NOMO-1 treated with dmso at 0.1 percent for 144 hours (cell line): ENCODE measurements around the gene APBB1IP.
"Not testable (repeated sequence)": the region's sequence is repeated elsewhere in the genome, so short reads cannot be mapped to it uniquely, and the experiment has no call there.

Experiments
- DNase-seq: peaks from one replicate; lab custom pipeline; 2025; ENCODE audit not compliant: unreplicated experiment; lab: John Stamatoyannopoulos, UW

Gene APBB1IP, protein sequence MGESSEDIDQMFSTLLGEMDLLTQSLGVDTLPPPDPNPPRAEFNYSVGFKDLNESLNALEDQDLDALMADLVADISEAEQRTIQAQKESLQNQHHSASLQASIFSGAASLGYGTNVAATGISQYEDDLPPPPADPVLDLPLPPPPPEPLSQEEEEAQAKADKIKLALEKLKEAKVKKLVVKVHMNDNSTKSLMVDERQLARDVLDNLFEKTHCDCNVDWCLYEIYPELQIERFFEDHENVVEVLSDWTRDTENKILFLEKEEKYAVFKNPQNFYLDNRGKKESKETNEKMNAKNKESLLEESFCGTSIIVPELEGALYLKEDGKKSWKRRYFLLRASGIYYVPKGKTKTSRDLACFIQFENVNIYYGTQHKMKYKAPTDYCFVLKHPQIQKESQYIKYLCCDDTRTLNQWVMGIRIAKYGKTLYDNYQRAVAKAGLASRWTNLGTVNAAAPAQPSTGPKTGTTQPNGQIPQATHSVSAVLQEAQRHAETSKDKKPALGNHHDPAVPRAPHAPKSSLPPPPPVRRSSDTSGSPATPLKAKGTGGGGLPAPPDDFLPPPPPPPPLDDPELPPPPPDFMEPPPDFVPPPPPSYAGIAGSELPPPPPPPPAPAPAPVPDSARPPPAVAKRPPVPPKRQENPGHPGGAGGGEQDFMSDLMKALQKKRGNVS

DNA sequence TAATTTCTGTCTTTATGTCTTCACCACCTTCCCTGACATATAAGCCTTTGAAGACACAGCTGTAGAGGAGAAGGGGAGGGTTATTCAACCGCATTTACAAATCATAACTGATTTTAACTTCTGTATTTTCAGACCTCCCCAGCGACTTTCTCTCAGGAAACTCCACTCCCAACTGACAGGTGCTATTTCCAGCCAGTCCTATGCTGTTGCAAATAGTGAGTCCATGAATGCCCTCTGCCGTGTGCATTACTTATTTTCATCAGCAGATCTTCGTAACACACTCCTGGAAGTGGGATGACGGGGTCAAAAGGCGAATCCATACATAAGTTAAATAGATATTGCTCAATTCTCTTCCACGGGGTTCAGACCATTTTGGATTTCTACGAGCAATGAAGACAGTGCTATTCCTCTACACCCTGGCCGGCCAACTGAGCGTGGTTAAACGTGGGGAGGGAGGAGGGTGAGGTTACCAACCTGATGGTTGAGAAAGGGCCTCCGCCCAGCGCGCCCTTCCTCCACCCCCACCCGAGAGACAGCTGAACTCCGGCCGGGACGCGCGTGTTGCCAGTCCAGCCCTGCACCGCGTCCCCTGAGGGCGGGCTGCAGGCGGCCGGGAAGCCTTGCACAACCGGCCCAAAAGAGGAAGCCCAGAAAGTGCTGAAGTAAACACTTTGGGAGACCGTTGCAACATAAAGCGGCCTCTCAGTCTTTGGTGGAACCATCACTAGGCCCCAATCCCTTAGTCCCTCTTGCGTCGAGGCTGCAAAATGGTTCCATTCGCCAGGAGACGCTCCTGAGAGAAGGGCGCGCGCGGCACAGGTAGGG is at the start of gene APBB1IP:
APBB1IP (plus strand) TSS at position 705 of the 825 bp plus-strand sequence. CDS start 53,986 bp downstream, outside the sequence.
- DNase-seq: peak; percentile 98

DNA sequence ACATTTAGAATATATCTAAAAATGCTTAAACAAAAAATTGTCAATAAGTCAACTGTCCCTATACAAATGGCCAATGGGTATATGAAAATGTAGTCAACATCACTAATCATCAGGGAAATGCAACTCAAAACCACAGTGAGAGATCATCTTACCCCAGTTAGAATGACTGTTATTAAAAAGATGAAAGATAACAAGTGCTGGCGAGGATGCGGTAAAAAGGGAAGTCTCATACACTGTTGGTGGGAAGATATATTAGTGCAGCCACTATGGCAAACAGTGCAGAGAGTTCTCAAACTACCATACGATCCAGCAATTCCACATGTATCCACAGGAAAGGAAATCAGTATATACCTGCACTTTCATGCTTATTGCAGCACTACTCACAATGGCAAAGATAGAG is 48.6 kb upstream of the APBB1IP start:
- DNase-seq: no peak

DNA sequence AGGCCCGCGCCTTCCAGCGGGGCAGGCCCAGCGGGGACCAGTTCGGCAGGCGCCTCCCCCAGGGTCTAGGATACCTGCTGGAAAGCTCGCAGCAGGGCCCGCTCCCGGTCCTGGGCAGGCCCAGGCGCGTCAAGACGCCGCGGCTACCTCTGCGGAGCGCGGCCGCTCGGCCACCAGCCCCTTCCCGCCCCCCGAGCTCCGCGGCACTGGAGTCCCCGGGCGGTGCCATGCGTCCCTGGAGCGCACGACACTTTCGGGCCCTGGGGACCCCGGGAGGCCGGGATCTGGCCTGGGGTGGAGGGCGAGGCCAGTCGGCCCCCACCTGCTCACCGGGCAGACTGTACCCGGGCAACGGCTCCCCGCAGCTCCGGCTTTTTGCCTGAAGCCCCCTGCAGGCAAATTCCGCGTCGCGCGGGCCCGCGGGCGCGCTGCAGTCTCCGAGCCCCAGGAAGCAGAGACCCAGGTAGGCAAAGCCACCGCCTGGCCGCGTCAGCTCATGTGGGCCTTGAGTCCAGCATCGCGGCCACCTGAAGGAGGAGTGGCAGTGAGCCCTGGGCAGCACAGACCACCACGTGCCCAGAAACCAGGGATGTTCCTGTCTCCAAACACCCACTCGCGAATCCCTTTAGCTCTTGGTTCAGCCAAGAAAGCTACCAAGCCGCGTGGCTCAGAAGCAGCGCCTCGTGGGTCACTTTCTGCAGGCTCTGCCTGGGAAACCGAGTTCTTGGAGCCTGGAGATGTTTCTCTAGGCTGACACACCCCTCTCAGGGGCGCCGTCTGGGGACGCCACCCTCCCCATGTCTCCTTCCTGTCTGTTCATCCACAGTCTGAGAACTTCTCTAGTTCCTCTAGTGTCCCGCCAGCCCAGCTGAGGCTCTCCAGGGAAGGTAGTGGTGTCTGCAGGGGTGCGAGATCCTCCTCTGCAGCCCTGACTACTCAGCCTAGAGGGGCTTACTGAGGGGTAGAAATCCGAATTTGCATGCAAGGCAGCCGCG is 46.1 kb upstream of the APBB1IP start:
- peak; percentile 66 for DNase-seq

DNA sequence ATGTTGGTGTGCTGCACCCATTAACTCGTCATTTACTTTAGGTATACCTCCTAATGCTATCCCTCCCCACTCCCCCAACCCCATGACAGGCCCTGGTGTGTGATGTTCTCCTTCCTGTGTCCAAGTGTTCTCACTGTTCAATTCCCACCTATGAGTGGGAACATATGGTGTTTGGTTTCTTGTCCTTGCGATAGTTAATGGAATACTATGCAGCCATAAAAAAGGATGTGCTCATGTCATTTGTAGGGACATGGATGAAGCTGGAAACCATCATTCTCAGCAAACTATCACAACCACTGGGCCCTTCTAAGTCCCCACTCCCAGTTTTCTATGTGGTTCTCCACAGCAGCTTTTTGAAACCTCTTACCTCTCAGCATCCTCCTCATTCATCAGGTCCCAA is 39.8 kb upstream of the APBB1IP start:
- DNase-seq: not testable (repeated sequence)

DNA sequence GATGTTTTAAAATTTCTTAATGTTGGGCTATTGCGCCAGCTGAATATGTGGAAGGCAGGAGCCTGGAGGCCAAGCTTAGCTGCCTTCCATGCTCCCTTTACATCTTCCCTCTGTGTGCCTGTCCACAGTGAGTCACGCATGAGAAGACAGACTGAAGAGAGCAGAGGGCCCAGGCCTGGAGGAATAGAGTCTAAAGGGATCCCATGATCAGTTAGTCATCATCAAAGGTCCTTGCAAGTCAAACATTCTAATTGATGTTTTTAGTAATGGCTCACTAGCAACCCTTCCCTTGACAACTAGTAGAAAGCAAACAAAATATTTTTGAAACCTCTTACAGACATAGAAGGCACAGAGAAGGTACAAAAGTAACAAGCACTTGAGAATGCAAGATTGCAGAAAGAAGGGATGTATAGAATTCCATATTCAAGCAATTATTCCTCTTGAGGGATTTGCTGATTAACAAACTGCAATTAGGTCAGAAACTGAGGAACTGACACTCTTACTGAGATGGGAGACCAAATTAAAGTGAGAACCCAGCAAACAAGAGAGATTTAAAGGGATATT is 30.7 kb upstream of the APBB1IP start:
- DNase-seq: no peak

DNA sequence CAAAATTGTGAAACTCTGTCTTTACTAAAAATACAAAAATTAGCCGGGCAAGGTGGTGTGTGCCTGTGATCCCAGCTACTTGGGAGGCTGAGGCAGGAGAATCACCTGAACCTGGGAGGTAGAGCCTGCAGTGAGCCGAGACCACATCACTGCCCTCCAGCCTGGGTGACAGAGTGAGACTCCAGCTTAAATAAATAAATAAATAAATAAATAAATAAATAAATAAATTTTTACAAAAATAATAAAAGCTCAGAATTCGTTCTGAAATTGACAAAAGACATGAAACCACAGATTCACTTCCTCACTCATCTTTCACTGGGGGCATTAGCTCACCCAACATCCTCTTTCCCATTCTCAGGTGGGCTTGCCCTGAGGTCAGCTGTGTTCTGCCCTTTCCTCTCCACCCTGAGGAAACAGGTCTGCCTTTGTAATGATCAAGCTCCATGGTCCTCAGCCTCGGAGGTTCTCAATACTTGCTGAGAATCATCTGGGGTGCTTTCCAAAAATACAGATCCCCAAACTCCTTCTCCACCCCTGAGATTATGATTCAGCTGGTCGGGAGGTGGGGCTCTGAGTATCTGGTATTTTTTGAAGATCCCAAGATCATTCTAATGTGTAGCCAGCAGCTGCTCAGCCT is 29.2 kb upstream of the APBB1IP start:
- no peak for DNase-seq

DNA sequence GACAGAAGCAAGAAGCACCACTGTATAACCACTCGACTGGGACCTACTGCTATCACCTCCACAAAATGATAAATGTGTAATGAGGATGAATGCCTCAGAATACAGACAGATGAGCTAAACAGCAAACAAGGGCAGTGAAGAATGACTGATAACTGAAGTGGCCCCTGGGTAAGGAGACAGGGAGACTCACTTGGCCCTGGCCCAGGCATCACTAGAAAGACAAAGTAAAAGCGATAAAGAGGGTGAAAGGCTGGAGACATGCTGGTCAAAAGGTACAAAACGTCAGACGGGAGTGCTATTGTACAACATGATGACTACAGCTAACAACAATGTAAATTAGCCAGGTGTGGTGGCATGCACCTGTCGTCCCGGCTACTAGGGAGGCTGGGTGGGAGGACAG is 27.8 kb upstream of the APBB1IP start:
- no peak for DNase-seq

DNA sequence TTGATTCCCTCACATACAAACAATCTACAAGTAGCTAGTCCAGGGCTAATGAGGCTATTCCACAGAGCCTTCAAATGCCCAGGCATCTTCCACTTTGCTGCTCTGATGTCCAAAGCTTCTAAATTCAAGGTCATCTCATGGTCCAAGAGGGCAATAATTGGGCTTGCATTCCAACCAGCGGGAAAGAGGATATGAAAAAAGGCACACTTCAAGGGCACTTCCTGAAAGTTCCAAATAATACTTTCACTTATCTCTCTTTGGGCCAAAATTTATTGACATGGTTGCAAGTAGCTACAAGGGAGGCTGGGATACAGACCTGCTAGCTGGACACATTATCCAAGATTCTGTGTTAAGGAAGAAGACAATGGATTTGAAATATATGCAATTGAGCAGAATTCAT is 25.2 kb upstream of the APBB1IP start:
- DNase-seq: no peak

DNA sequence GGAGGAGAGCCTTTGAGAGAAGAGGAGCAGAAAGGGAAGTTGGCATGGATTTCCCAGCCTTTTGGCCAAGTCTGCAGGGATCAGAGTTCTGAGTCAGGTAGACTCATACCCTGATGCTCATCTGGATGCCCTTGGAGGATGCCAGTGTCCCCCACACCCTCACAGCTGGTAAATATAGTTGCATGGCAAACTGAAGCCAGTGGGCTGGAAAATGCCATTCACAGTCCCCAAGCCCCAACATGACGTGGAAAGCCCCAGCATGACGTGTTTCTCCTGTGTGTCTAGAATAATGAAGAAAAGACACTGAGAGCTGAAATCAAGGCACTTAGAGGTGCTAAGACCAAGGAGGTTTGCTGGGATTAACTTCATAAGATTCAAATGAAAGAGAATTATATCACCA is 24.8 kb upstream of the APBB1IP start:
- DNase-seq: no peak

DNA sequence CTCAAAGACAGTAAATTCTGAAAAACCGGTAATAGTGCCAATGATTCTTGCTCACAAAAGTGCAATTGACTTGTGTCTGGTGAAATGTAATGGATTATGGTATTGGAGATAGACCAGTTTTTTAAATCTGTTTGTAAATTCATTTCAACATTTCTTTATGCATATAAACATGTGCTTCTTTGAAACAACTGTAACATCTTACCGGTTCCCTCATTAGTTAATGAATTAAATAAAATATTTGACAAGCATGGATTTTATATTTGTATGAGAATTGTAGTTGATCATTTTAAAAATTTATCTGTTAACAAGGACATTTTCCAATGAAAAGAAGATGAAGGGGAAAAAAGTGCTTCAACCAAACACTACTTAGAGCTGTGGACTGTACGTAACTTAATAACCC is 21.0 kb upstream of the APBB1IP start:
- no peak for DNase-seq

DNA sequence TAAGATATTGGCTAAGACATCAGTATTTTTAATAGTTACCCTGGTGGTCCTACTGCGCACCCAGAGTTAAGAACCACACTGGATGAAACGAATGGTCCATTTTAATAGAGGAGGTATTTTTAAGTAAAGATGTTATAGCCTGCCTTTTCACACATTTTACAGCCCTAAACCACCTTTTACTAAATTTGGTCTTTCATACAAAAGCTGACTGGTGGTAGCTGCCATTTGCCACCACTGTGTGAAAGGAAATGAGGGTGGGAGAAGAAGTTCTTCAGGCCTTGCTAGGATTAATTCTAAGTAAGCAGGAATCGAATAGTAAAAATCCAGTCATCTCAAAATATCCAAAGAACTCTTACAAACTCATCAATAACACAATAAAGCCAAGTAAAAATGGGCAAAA is 15.2 kb upstream of the APBB1IP start:
- DNase-seq: no peak

DNA sequence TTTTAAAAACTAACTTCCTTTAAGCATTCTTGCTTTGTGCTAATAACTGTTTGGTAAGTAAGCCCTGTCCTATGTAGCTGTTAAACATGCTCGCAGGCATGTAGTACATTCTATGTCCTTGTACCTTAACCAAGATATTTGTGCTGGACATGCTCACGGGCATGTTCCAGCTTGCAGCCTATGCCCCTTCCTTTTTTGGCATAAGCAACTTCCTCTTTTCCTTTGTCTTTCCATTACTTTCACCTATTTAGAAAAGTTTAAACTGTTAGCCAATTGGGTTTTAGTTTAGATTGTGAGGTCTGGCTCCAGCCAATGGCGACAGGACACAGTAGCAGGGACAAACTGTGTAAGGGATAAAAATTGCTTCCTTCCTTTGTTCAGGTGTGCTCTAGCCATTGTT is 14.4 kb upstream of the APBB1IP start:
- peak; percentile 56 for DNase-seq

DNA sequence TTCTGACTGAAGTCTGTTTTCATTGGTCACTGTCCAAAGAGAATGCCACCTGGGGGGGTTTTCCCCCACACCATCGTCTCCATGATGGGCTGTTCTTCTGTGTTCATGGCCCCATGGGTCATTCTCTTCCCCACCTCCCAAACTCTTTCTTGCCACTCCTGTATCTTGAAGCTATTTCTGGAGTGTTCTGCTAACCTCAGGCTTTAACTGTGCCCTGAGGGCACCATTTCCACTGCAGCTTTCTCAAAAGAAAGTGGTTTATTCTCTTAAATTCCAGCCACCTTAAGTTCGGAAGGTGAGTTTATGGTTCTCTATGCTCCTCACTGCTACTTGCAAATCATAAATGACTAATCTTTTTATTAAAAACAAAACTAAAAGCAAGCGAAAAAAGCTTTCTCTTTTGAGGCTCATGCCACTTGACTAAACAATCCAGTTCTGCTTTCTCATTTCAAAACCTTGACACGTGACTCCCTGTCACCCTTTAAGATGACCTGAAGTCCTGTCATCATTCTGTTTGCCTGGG is 7.4 kb upstream of the APBB1IP start:
- peak; percentile 84 for DNase-seq

DNA sequence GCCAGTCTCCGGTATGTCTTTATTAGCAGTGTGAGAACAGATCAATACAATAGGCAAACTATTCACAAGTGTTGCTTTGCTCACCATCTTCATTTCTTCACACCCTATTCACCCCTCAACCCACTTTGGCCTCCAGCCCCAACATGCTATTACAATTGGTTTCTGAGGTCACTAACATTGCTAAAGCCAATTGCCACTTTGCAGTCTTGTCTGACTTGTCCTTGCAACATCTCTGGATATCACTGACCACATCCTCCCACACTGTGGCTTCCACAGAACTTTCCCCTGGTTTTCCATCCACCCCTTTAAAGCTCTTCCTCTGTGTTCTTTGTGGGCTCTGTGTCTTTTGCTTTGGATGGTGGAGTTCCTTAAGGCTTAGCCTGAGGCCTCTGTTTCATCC is 5.2 kb upstream of the APBB1IP start:
- no peak for DNase-seq

DNA sequence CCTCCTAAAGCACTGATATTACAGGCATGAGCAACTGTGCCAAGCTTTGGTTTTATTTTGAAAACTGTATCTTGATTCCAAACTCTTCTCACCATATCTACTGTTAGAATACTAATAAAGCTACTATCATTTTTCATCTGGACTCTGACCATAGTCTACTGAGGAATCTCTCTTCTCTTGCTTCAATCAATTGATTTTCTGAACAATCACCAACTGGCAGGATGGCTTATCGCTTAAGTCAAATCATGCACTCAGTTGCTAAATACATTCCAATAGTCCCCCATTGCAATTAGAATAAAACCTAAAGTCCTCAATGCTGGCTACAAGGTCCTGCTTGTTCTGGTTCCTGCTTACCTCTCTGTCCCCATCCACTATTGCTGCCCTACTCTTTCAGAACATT is 2.3 kb upstream of the APBB1IP start:
- DNase-seq: no peak

DNA sequence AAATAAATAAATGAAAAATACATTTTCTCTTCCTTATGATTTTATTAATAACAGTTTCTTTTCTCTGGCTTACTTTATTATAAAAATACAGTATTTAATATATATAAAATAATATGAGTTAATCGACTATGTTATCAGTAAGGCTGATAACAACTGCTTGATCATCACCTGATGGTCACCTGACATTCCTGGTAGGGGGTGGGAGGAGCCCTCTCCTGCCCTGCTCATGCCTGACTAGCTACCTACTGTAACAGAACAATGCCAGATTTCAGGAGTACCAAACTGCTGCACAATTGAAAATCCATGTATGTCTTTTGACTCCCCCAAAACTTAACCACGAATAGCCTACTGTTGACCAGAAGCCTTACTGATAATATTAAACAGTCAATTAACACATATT is 1.3 kb upstream of the APBB1IP start:
- DNase-seq: no peak

DNA sequence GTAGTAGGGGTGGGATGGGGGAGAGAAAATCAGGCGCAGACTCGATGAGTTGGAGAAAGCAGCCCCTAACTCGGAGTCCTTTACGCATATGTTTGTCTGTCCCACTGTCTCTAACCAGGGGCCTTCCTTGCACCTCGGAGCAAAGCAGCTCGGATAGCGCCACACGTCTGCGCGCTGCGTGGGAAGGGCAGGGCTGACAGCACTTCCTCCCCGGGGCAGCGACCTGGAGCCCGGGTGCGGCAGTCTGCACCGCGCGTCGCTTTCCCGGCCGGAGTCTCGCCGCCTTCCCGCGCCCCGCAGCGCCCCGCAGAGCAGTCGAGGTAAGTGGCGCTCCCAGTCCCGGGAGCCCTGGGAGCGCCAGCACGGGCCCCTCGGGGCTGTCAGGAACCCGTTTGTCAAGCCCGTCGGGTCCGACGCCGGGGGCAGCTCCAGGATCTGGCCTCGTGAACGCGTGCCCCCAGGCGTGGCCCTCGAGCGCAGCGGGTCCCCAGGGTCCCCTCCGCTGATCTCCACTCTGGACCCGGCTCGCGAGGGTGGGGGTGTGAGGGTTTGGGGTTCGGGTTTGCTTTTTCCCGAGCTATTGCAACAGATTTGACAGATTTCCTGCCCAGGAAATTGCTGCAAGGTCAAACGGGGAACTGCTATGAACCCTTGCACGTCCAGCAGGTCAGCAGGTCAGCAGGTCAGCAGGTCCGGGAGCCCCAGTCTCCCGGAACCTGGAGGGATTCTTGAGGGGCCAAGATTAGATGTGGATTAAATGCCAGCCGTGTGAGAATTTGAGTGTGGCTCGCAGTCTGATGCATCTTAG is 597 bp downstream of the APBB1IP start:
- DNase-seq: peak; percentile 59

DNA sequence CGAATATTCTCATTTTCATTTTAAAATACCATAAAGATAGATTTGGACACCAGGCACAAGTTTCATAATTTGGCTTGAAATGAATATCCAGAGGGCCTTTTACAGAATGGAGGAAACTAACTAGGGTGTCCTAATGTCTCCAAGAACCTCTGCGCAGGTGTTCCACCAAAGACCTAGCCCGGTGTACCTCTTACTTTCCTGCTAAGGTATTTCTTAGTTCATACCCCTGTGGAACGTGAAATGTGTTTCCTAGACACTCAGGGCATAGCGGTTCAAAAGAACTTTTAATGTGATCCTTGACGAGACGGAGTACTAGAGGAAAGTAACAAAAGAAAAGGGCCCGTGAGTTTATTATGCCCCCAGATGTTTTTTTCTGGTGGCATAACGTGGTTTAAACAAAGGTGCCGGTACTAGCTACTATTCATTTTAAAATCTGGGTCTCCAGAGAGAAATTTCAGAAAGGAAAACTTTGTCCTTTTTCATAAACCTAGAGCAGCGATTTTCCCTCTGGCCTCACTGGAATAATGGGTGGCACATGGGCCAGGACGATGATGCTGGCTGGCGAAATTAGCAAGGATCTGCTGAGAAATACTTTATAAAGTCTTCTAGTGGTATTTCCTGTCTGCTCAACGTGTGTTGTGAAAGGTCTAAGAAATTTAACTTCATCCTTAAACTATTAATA is 1.4 kb downstream of the APBB1IP start:
- no peak for DNase-seq
